ENCODE measurements around the gene GRAMD1A. TPM values are rescaled to one million over a fixed set of nuclear protein-coding genes. Genes with fewer than 3 reads are reported as not detected.
"Not testable (repeated sequence)": the region's sequence is repeated elsewhere in the genome, so short reads cannot be mapped to it uniquely, and the experiment has no call there.

Gene GRAMD1A
- total RNA-seq, 6 experiments from 2014 or later, result 10.4 to 34.8 (median 15.4) TPM

DNA sequence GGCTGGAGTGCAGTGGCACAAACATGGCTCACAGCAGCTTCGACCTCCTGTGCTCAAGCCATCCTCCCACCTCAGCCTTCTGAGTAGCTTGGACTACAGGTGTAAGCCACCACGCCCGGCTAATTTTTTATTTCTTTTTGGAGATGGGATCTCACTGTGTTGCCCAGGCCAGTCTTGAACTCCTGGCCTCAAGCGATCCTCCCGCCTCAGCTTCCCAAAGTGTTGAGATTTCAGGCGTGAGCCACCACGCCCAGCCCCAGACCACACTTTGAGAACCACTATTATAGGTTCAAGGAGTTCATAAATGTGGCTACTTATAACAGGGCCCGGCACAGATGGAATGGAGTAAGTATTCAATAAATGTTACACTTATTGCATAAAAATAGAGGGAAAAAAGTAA lies 26.9 kb downstream of the GRAMD1A start:
- Histone ChIP-seq H3K36me3 (peaks cover 0 to 8% (median 2%) of the 10 kb centered on the region in 4 donors), H3K27ac (no peak overlapping the region), H3K9me3 (no peaks in the 10 kb centered on the region), H3K27me3 (no peaks in the 10 kb centered on the region), H3K4me3 (no peak overlapping the region), H3K4me1 (no peaks in the 10 kb centered on the region)
- no peak for DNase-seq
- WGBS (ENCODE audit: insufficient coverage, low coverage, low lambda C conversion rate, missing lambda C conversion rate), result 89% methylated on average over 7 of the region's 8 CpGs
- ATAC-seq, result no peak
- TF ChIP-seq POLR2A (IDR thresholded peaks at IDR 0.05), result no peak
- TF ChIP-seq, protein P1, sequence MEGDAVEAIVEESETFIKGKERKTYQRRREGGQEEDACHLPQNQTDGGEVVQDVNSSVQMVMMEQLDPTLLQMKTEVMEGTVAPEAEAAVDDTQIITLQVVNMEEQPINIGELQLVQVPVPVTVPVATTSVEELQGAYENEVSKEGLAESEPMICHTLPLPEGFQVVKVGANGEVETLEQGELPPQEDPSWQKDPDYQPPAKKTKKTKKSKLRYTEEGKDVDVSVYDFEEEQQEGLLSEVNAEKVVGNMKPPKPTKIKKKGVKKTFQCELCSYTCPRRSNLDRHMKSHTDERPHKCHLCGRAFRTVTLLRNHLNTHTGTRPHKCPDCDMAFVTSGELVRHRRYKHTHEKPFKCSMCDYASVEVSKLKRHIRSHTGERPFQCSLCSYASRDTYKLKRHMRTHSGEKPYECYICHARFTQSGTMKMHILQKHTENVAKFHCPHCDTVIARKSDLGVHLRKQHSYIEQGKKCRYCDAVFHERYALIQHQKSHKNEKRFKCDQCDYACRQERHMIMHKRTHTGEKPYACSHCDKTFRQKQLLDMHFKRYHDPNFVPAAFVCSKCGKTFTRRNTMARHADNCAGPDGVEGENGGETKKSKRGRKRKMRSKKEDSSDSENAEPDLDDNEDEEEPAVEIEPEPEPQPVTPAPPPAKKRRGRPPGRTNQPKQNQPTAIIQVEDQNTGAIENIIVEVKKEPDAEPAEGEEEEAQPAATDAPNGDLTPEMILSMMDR (IDR thresholded peaks at IDR 0.05), result no peak
- intact Hi-C loops (cut with DNase I), result no loop called here

DNA sequence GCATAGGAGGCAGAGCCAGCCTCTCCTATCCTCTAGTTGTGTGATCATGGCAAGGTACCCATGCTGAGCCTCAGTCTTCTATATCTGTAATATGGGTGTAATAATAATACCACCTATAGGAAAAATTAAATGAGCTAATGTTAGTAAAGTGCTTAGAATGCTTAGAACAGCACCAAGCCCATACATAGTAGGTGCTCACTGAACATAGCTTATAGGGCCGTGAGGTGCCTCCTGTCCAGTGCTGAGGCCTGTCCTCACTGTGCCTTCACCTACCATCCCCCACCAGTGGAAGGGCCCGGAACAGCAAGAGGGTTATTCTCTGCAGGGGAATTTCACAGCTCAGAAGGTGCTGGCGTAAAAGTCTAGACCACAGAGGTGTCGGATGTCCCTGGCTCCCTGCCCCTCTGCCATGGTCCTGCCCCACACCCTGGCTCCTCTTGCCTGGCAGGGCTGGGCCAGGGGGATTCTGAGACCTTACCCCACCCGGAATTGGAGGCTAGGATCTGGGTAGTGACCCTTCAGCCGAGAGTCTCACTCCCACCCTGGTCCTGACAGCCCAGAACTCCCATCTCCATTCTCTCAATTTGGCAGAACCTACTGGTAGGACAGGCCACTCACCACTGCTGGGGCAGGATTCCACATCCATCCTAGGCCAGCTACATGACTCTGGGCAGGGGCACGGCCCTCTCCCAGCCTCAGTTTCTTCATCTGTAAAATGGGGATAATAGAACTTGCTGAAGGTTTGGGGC lies 27.9 kb downstream of the GRAMD1A start:
- DNase-seq, result no peak
- Histone ChIP-seq H3K4me3 (no peak overlapping the region), H3K27ac (no peak overlapping the region), H3K4me1 (no peaks in the 10 kb centered on the region), H3K27me3 (no peaks in the 10 kb centered on the region), H3K9me3 (no peaks in the 10 kb centered on the region), H3K36me3 (peaks cover 0 to 8% (median 2%) of the 10 kb centered on the region in 4 donors)
- no peak for TF ChIP-seq POLR2A (IDR thresholded peaks at IDR 0.05)
- TF ChIP-seq, protein P1 (IDR thresholded peaks at IDR 0.05), result no peak
- peak in 1 of 4 donors; percentile 13 for ATAC-seq
- intact Hi-C loops (cut with DNase I), result no loop called here
- WGBS (ENCODE audit: insufficient coverage, low coverage, low lambda C conversion rate, missing lambda C conversion rate), result 100% methylated on average over 2 of the region's 7 CpGs

DNA sequence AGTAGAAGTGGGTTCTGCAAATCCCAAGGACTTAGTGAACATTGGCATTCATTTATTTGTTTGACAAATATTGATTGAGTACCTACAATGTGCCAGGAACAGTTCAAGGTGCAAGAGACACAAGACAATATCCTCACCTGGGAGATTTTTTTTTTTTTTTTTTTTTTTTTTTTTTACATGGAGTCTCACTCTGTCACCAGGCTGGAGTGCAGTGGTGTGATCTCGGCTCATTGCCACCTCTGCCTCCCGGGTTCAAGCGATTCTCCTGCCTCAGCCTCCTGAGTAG lies 28.4 kb downstream of the GRAMD1A start:
- 83% methylated on average over 3 of the region's 3 CpGs for WGBS (ENCODE audit: insufficient coverage, low coverage, low lambda C conversion rate, missing lambda C conversion rate)
- H3K27ac ChIP-seq; H3K4me3 ChIP-seq; H3K9me3 ChIP-seq; H3K27me3 ChIP-seq; DNase-seq; H3K4me1 ChIP-seq; intact Hi-C loops (cut with DNase I); H3K36me3 ChIP-seq: not testable (repeated sequence)
- ATAC-seq, result peak in 1 of 4 donors; percentile 11

DNA sequence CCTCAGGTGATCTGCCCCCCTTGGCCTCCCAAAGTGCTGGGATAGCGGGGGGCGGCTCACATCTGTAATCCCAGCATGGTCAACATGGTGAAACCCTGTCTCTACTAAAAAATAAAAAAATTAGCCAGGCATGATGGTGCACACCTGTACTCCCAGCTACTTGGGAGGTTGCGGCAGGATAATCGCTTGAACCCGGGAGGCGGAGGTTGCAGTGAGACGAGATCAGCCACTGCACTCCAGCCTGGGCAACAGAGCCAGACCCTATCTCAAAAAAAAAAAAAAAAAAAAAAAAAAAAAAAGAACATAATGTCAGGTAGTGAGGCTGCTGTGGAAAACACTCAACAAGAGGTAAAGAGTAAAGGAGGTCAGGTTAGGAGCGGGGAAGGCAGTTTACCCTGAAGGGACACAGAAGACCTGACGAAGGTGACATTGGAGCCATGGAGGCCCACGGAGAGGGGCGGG lies 29.2 kb downstream of the GRAMD1A start:
- DNase-seq; H3K27ac ChIP-seq; H3K36me3 ChIP-seq; intact Hi-C loops (cut with DNase I); H3K9me3 ChIP-seq; H3K4me1 ChIP-seq; ATAC-seq; H3K27me3 ChIP-seq; H3K4me3 ChIP-seq: not testable (repeated sequence)
- 81% methylated on average over 6 of the region's 11 CpGs for WGBS (ENCODE audit: insufficient coverage, low coverage, low lambda C conversion rate, missing lambda C conversion rate)

DNA sequence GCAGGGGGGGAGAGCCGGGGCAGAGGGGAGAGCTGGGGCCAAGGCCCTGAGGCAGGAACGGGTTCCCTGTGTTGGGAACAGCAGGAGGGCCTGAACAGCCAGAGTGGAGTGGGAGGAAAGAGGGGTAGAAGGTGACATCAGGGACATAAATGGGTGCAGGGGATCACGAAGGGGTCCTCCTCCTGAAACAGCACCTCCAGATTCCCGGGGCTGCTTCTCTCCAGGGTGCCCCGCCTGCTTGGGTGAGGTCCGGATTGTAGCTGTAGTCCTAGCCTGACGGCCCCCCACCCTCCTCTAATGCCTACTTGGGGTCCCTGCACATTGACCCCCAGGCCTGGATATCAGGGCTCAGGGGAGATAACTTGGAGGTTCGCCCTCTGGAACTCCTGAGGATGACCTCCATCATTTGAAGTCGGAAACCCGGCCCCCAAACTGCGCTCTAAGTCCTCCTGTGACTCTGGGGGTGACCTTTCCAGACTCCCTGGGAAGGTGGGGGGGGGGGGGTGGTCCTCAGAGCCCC lies 29.7 kb downstream of the GRAMD1A start:
- H3K36me3 ChIP-seq, result peaks cover 0 to 4% (median 2%) of the 10 kb centered on the region in 4 donors
- 50% methylated on average over 1 of the region's 11 CpGs for WGBS (ENCODE audit: insufficient coverage, low coverage, low lambda C conversion rate, missing lambda C conversion rate)
- ATAC-seq (no peak), DNase-seq (no peak)
- TF ChIP-seq, protein P1 (IDR thresholded peaks at IDR 0.05), result no peak
- TF ChIP-seq POLR2A (IDR thresholded peaks at IDR 0.05), result no peak
- H3K27ac ChIP-seq, result no peak overlapping the region
- no peaks in the 10 kb centered on the region for H3K27me3 ChIP-seq
- peak overlapping the region; percentile 7 to 51 (median 9) for H3K4me3 ChIP-seq
- no peaks in the 10 kb centered on the region for H3K9me3 ChIP-seq
- H3K4me1 ChIP-seq, result peaks cover 0 to under 1% (median 0%) of the 10 kb centered on the region in 4 donors
- intact Hi-C loops (cut with DNase I), result no loop called here

Data from right lobe of liver (tissue), 6 donors.